ENCODE results near the gene ADORA1.

The ADORA1 gene

GRCh38 chr1:203185585-203185984, 58.1 kb downstream of the ADORA1 start:
- no peak for DNase-seq (ENCODE audit: low read depth, low spot score)
- no peak for TF ChIP-seq CTCF (IDR thresholded peaks at IDR 0.05; ENCODE audit: low read depth, low read length)
- in situ Hi-C loops (cut with HindIII; ENCODE audit: low sequenced_read_pairs) = no loop called here
- H3K4me3 ChIP-seq (ENCODE audit: low read depth, low read length) = no peak overlapping the region

- TF ChIP-seq CTCF (IDR thresholded peaks at IDR 0.05; ENCODE audit: low read depth, low read length) = no peak
- DNase-seq (ENCODE audit: low read depth, low spot score) = no peak
- in situ Hi-C loops (cut with HindIII; ENCODE audit: low sequenced_read_pairs) = no loop called here
- H3K4me3 ChIP-seq (ENCODE audit: low read depth, low read length) = no peak overlapping the region
Measured at GRCh38 chr1:203186091-203186445, 58.5 kb downstream of the ADORA1 start.

GRCh38 chr1:203186446-203187303, 59.1 kb downstream of the ADORA1 start, which contains the start of gene CHI3L1:
CHI3L1 (minus strand) TSS chr1:203186704; CDS start chr1:203186623, 81 bp downstream.
- in situ Hi-C loops (cut with HindIII; ENCODE audit: low sequenced_read_pairs) = no loop called here
- TF ChIP-seq CTCF (IDR thresholded peaks at IDR 0.05; ENCODE audit: low read depth, low read length) = no peak
- DNase-seq (ENCODE audit: low read depth, low spot score) = no peak
- no peak within 1 kb of the TSS for H3K4me3 ChIP-seq (ENCODE audit: low read depth, low read length)

- no peak for DNase-seq (ENCODE audit: low read depth, low spot score)
- no peak overlapping the region for H3K4me3 ChIP-seq (ENCODE audit: low read depth, low read length)
- no peak for TF ChIP-seq CTCF (IDR thresholded peaks at IDR 0.05; ENCODE audit: low read depth, low read length)
- in situ Hi-C loops (cut with HindIII; ENCODE audit: low sequenced_read_pairs) = no loop called here
Measured at GRCh38 chr1:203187304-203187685, 59.8 kb downstream of the ADORA1 start.

GRCh38 chr1:203187689-203188264, 60.3 kb downstream of the ADORA1 start:
- in situ Hi-C loops (cut with HindIII; ENCODE audit: low sequenced_read_pairs) = no loop called here
- no peak for TF ChIP-seq CTCF (IDR thresholded peaks at IDR 0.05; ENCODE audit: low read depth, low read length)
- no peak overlapping the region for H3K4me3 ChIP-seq (ENCODE audit: low read depth, low read length)
- DNase-seq (ENCODE audit: low read depth, low spot score) = no peak

GRCh38 chr1:203188686-203189232, 61.2 kb downstream of the ADORA1 start:
- in situ Hi-C loops (cut with HindIII; ENCODE audit: low sequenced_read_pairs) = no loop called here
- no peak overlapping the region for H3K4me3 ChIP-seq (ENCODE audit: low read depth, low read length)
- no peak for TF ChIP-seq CTCF (IDR thresholded peaks at IDR 0.05; ENCODE audit: low read depth, low read length)
- DNase-seq (ENCODE audit: low read depth, low spot score) = no peak

Data from astrocyte of the spinal cord (primary cell).